ENCODE results near the gene RAN.

The RAN gene

GRCh38 chr12:130922511-130922953, 50.7 kb downstream of the RAN start:
- FAIRE-seq, result no peak
- no peak for DNase-seq (ENCODE audit: extremely low spot score, insufficient read length, low read depth)

DNA sequence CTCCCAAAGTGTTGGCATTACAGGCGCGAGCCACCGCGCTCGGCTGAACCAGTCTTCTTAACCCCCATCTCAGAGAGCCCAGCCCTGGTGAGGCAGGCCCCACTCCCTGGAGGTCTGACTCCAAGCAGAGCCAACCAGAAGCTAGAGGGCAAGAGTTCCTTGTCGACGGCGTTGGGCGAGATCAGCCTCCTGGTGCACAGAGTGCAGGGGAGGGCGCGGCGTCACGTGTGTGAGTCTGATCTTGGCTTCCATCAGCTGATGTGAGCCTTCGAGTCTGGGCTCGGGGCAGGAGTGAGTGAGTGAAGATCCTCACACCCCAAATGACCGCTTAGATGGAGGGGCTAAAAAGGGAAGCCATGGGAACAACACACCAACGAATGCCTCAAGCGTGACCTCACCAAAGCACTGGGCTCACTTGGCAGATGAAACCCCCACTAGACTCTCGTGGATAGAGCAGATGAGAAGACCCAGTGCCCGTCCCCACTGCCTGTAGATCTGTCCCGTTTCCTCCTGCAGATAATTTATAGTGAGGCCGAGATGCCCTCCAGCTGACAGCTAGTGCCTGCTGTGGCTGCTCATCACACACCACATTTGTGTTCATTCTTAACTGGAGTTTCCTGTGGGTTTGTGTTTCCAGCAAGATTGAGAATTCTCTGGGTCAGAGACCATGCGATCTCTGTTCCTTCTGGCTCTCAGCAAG, 53.2 kb downstream of the RAN start:
- FAIRE-seq (no peak), DNase-seq (ENCODE audit: extremely low spot score, insufficient read length, low read depth) (no peak)

GRCh38 chr12:130925666-130926015, 53.8 kb downstream of the RAN start:
- DNase-seq (ENCODE audit: extremely low spot score, insufficient read length, low read depth), result no peak

More at GRCh38 chr12:130925666-130926015, 53.8 kb downstream of the RAN start:
- no peak for FAIRE-seq

Measured in GM18507 (cell line).